Activated naive CD4-positive, alpha-beta T cell treated with anti-CD3 and anti-CD28 coated beads, Interleukin-2, amount 10 ng/mL, durations not matched to agents 7 days and 5 days (primary cell): ENCODE data around the gene PLEKHG2.

ENCODE experiments used
- CTCF ChIA-PET: fragments of 350-600 bp; sonication (Branson Sonifier 250); formaldehyde crosslinking; loops from one replicate; lab custom pipeline; 2021; ENCODE audit warnings: antibody characterized with exemption; lab: Charles Lee
- DNase-seq: peaks from one replicate; pipeline ENCODE4 v3.0.0-alpha.2; 2020
- H3K27ac Mint-ChIP-seq: one replicate; pipeline ENCODE4 v1.8.0; 2021; ENCODE audit warnings: mild to moderate bottlenecking, moderate library complexity, mixed read lengths
- H3K27me3 Mint-ChIP-seq: one replicate; pipeline ENCODE4 v1.8.0; 2021; ENCODE audit warnings: mild to moderate bottlenecking, mixed read lengths
- H3K36me3 Mint-ChIP-seq: one replicate; pipeline ENCODE4 v1.8.0; 2021; ENCODE audit warnings: mixed read lengths
- H3K4me1 Mint-ChIP-seq: one replicate; pipeline ENCODE4 v1.8.0; 2021; ENCODE audit warnings: mixed read lengths
- H3K4me3 Mint-ChIP-seq: one replicate; pipeline ENCODE4 v1.8.0; 2021; ENCODE audit warnings: mild to moderate bottlenecking, moderate library complexity, mixed read lengths
- H3K9me3 Mint-ChIP-seq: one replicate; pipeline ENCODE4 v1.8.0; 2021; ENCODE audit warnings: mixed read lengths

The PLEKHG2 gene

DNA sequence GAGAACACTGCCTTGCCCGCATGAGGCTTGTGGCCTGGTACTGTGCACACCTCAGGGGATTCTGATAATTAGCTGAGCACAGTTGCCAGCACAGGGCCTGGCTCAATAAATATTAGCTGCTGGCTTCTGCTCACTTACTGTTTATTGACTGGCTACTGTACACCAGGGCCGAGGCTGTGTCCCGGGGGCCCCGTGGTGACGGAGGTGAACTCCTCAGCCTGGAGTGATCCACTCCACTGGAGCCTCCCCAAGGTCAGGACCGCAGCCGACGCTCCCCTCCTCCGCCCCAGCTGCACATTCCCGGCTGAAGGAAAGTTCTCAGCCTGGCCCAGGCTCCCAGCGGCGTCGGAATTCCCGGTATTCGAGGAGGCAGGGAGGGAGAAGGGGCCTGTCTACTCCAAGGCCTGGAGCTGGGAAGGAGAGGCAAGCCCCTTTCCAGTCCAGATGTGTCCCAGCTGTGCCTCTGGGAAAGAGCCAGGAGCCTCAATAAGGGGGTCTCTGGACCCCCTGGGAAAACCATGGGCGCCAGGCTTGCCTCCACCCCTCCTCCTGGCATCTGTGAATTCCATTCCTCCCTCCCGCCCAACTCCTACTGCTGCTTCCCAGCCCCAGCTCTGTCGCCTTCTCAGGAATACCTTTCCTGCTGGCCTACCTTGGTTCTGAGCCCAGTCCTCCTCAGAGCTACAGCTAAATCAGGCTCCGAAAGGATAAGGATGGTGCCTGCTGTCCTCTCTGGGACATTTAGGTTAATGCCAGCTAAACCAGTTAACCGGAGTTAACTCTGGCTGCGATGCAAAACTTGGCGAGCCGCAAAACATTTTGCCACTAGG lies 16.0 kb downstream of the PLEKHG2 start:
- peaks cover 21% of the 10 kb centered on the region for H3K36me3 Mint-ChIP-seq
- H3K27me3 Mint-ChIP-seq: no peaks in the 10 kb centered on the region
- no peaks in the 10 kb centered on the region for H3K9me3 Mint-ChIP-seq
- H3K4me1 Mint-ChIP-seq: peaks cover 22% of the 10 kb centered on the region
- no peak for DNase-seq
- H3K27ac Mint-ChIP-seq: no peak overlapping the region
- no peak overlapping the region for H3K4me3 Mint-ChIP-seq
- CTCF ChIA-PET: interaction anchor here (1.2 kb wide), 1 partner anchor 30 kb away, joined by 6 read pairs; no protein-coding TSS in a partner anchor

DNA sequence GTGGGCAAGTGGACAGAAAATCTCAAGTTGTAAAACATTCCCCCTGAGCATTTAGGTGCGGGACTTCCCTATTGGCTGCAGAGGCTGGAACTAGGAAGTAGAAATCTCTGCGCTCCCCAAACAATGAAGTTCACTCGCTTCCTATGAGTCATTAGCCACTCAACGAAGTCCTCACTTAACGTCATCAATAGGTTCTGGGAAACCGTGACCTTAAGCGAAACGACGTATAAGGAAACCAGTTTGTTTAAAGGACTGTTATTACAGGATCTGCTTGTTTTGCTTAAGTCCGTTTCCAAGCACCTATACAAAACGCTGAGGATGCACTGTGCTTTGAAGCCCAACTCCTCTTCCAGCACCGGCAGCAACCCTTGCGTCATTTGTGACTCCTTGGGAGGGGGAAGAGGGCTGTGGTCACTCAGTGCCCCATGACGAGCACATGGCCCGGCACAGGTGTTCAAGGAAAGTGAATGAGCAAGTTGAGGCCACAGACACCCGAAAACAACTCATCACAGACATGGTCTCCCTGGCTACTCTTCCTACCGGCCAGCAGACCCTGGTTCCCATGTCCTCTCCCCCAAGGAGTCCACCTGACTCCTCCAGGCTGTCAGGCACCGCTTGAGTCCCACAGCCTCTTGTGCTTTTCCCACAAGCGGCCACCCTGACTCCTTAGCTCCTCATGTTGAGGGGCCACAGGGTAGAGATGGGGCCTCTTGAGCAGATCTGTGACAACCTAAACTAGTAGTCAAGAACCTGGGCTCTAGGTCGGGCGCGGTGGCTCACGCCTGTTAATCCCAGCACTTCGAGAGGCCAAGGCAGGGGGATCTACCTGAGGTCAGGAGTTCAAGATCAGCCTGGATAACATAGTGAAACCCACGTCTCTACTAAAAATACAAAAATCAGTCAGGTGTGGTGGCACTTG lies 18.5 kb downstream of the PLEKHG2 start:
- Mint-ChIP-seq H3K4me3 (no peak overlapping the region), H3K9me3 (no peaks in the 10 kb centered on the region), H3K36me3 (peaks cover 35% of the 10 kb centered on the region), H3K4me1 (peaks cover 44% of the 10 kb centered on the region), H3K27ac (peak overlapping the region; percentile 86), H3K27me3 (peaks cover 3% of the 10 kb centered on the region)
- CTCF ChIA-PET: interaction anchor here (2.0 kb wide), 1 partner anchor 17 kb away, joined by 4 read pairs; no protein-coding TSS in a partner anchor
- peak; percentile 49 for DNase-seq

DNA sequence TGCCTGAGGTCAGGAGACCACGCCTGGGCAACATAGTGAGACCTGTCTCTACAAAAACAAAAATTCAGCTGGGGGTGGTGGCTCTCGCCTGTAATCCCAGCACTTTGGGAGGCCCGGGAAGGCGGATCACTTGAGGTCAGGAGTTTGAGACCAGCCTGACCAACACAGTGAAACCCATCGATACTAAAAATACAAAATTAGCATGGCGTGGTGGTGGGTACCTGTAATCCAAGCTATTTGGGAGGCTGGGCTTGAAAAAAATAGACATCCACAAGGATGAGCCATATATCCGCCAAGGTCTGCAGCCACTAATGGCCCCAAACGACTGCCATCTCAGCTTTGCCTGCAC lies 20.2 kb downstream of the PLEKHG2 start:
- Mint-ChIP-seq H3K9me3 (no peaks in the 10 kb centered on the region), H3K36me3 (peaks cover 37% of the 10 kb centered on the region), H3K27me3 (peaks cover 17% of the 10 kb centered on the region), H3K4me3 (no peak overlapping the region), H3K4me1 (peaks cover 57% of the 10 kb centered on the region), H3K27ac (peak overlapping the region; percentile 49)
- DNase-seq: no peak
- CTCF ChIA-PET: interaction anchor here (1.0 to 2.0 kb wide), 2 partner anchors 19 to 35 kb away, joined by 3 to 4 read pairs; no protein-coding TSS in a partner anchor

DNA sequence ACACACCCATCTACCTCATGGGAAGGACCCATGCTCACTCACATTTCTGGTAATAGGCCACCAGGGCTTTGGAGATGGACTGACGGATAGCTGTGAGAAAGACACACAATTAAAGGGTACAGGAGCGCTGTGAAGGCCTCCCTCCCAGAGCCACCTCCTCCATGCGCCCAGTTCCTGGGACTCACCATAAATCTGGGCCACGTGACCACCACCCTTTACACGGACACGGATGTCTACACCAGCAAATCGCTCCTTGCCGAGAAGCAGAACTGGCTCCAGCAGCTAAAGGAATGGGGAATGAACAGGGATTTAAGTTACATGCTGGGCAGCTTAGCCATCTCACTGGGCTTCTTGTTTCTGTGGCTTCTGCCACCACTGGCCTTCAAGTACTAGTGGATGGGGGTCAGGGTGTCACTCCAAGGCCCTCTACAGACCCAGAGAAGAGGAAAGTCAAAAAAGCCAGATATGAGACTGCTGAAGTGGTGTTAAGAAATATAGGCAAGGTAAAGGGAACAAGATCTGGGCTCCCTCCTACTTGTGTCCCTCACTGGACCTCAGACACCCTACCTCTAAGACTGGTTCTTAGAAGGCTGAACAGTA lies 21.1 kb downstream of the PLEKHG2 start:
- Mint-ChIP-seq H3K36me3 (peaks cover 37% of the 10 kb centered on the region), H3K9me3 (no peaks in the 10 kb centered on the region), H3K27ac (no peak overlapping the region), H3K4me3 (peak overlapping the region; percentile 18), H3K27me3 (peaks cover 18% of the 10 kb centered on the region), H3K4me1 (peaks cover 57% of the 10 kb centered on the region)
- no peak for DNase-seq
- CTCF ChIA-PET: no interaction called here

DNA sequence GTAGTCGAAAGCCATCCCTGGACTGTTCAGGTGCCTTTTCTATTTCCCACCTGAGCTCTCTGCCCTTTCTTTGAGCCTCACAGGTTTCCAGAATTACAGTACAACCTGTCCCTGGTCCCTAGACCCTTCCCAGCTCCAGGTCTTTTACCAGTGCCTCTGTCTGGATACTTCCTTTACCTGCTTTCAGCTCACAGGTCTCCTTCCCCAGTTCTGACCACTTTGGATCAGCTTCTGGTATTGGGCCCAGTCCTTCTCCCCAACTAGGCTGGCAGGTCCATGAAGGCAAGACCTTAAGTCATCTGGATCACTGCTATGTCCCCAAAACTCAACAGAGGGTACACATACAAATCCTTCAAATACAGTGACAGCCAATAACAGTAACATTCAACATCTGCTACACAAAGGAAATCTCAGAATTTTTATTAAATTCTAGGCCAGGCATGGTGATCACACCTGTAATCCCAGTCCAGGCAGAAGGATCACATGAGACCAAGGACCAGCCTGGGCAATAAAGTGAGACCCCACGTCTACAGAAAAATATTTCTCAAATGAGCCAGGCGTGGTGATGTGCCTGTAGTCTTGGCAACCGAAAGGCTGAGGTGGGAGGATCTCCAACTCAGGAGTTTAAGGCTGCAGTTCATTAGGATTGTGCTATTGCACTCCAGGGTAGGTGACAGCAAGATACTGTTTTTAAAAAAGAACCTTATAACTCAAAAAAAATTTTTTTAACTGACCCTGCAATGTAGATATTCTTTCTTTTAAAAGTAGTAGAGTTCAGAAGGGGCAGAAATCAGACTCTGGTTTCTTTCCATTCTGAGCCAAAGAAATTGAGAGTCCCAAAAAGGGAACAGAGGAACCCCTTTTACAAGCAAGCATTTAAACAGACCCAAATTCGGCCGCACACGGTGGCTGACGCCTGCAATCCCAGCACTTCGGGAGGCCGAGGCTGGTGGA lies 21.9 kb downstream of the PLEKHG2 start:
- Mint-ChIP-seq H3K27me3 (peaks cover 18% of the 10 kb centered on the region), H3K4me3 (peak overlapping the region; percentile 100), H3K4me1 (peaks cover 57% of the 10 kb centered on the region), H3K36me3 (peaks cover 37% of the 10 kb centered on the region), H3K27ac (peak overlapping the region; percentile 99), H3K9me3 (no peaks in the 10 kb centered on the region)
- DNase-seq: no peak
- CTCF ChIA-PET: interaction anchor here (0.8 to 1.8 kb wide), 4 partner anchors 10 to 75 kb away, joined by 3 to 8 read pairs (median 4); partner anchors contain the start of gene PLEKHG2

DNA sequence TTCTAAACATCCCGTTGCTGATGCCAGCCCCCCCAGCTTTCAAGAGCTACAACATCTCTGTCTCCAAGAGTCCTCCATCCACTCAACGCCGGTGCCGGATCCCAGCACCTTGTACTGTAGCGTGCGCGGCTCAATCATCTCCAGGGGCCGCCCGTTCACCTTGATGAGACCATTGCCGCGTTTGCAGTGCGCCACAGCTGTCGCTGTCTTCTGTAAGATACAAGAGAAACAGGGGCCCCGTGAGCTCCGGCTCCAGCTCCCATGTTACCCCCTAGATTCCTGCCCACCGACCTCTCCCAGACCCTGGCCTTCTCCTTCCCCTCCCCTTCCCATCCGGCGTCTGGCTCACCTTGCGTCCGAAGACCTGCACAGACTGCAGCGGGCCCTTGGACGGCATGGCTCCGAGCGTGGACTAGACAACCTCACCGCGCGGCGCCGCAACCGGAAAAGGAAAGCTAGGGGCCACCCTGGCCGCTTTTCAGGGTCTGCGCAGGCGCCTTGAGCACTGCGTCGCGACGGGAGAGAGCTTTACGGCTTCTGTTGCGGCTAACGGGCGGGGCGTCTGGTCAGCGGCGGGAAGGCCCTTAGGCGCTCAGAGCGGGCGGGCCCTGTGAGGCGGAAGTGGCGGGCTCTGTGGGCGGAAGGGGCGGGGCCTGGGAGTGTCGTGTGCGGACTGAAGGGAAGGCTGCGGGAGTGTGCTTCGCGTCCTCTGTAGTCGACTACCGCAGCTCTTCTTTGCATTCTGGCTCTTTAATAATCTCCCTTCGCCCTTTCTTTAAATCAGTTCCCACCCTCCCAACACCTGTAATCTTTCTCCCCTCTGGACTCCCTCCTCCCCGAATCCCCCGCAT lies 23.3 kb downstream of the PLEKHG2 start, which contains the start of gene RPS16:
TSS of gene RPS16 (minus strand) at position 451 of the 851 bp plus-strand sequence. CDS start at position 397, 54 bp downstream.
- Mint-ChIP-seq H3K36me3 (peaks cover 36% of the 10 kb centered on the region), H3K4me1 (peaks cover 61% of the 10 kb centered on the region), H3K9me3 (no peaks in the 10 kb centered on the region), H3K27me3 (peaks cover 18% of the 10 kb centered on the region), H3K4me3 (peak within 1 kb of the TSS; percentile 100), H3K27ac (peak within 1 kb of the TSS; percentile 99)
- peak; percentile 99 for DNase-seq
- CTCF ChIA-PET: interaction anchor here (0.8 to 1.8 kb wide), 10 partner anchors 12 to 97 kb away, joined by 3 to 8 read pairs (median 3); partner anchors contain the start of genes EID2B and PLEKHG2

DNA sequence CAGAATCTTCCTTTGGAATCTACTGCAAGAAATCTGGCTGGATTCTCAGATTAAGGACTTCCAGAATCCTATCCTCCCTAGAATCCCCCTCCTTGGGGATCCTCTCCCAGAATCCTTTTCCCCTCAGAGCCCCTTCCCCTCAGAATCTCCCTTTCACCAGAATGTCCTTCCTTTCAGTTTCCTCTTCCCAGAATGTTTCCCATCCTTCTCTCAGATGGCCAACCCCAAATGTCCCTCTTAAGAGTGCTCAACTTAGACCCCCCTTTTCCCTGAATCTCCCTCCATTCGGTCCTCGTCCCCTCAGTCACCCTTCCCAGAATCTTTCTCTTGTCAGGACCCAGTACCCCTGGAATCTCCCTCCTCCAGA lies 23.9 kb downstream of the PLEKHG2 start:
- H3K9me3 Mint-ChIP-seq: no peaks in the 10 kb centered on the region
- CTCF ChIA-PET: interaction anchor here (0.9 to 1.8 kb wide), 6 partner anchors 12 to 96 kb away, joined by 3 to 8 read pairs (median 4); partner anchors contain the start of genes EID2B and PLEKHG2
- H3K4me3 Mint-ChIP-seq: peak overlapping the region; percentile 100
- peaks cover 57% of the 10 kb centered on the region for H3K4me1 Mint-ChIP-seq
- peaks cover 18% of the 10 kb centered on the region for H3K27me3 Mint-ChIP-seq
- peaks cover 34% of the 10 kb centered on the region for H3K36me3 Mint-ChIP-seq
- DNase-seq: no peak
- peak overlapping the region; percentile 99 for H3K27ac Mint-ChIP-seq

DNA sequence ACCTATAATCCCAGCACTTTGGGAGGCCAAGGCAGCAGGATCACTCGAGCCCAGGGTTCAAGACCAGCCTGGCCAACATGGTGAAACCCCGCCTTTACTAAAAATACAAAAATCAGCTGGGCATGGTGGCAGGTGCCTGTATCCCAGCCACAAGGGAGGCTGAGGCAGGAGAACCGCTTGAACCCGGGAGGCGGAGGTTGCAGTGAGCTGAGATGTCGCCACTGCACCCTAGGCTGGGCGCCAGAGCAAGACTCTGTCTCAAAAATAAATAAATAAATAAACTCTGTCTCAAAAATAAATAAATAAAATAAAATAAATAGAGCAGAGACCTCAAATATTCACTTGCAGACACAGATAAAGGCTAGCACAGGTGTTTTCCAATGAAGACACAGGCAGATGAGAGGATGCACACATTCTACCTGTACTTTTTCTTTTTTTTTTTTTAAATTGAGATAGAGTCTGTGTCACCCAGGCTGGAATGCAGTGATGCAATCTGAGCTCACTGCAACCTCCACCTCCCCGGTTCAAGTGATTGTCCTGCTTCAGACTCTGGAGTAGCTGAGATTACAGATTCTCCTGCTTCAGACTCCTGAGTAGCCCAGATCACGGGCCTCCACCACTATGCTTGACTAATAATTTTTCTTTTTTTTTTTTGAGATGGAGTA lies 25.9 kb downstream of the PLEKHG2 start:
- H3K4me3 Mint-ChIP-seq: no peak overlapping the region
- DNase-seq: no peak
- H3K36me3 Mint-ChIP-seq: peaks cover 24% of the 10 kb centered on the region
- no peak overlapping the region for H3K27ac Mint-ChIP-seq
- peaks cover 46% of the 10 kb centered on the region for H3K4me1 Mint-ChIP-seq
- H3K27me3 Mint-ChIP-seq: peaks cover 18% of the 10 kb centered on the region
- CTCF ChIA-PET: interaction anchor here (0.7 to 4.3 kb wide), 2 partner anchors 95 to 110 kb away, joined by 6 to 53 read pairs; partner anchors contain the start of gene EID2B
- H3K9me3 Mint-ChIP-seq: no peaks in the 10 kb centered on the region

DNA sequence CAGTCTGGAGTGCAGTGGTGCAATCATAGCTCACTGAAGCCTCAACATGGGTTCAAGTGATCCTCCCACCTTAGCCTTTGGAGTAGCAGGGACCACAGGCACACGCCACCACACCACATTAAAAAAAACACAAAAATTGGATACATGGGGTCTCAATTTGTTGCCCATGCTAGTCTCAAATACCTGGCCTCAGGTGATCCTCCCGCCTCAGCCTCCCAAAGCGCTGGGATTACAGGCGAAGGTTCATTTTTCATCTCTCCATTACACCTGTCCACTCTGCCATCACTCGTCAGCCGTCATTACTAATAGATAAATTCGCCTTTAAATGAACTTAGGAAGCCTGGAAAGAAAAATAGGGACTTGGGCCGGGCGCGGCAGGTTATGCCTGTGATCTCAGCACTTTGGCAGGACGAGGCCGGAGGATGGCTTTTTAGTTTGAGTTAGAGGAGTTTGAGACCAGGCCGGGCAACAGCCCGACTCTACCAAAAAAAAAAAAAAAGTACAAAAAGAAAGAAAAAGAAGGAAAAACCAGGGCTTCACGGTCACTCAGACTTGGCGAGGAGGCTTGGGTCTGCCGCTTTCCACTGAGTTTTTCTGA lies 32.2 kb downstream of the PLEKHG2 start:
- Mint-ChIP-seq H3K27me3 (no peaks in the 10 kb centered on the region), H3K4me3 (peak overlapping the region; percentile 86), H3K9me3 (no peaks in the 10 kb centered on the region), H3K27ac (peak overlapping the region; percentile 93), H3K4me1 (peaks cover 54% of the 10 kb centered on the region), H3K36me3 (peaks cover 34% of the 10 kb centered on the region)
- no peak for DNase-seq
- CTCF ChIA-PET: no interaction called here

DNA sequence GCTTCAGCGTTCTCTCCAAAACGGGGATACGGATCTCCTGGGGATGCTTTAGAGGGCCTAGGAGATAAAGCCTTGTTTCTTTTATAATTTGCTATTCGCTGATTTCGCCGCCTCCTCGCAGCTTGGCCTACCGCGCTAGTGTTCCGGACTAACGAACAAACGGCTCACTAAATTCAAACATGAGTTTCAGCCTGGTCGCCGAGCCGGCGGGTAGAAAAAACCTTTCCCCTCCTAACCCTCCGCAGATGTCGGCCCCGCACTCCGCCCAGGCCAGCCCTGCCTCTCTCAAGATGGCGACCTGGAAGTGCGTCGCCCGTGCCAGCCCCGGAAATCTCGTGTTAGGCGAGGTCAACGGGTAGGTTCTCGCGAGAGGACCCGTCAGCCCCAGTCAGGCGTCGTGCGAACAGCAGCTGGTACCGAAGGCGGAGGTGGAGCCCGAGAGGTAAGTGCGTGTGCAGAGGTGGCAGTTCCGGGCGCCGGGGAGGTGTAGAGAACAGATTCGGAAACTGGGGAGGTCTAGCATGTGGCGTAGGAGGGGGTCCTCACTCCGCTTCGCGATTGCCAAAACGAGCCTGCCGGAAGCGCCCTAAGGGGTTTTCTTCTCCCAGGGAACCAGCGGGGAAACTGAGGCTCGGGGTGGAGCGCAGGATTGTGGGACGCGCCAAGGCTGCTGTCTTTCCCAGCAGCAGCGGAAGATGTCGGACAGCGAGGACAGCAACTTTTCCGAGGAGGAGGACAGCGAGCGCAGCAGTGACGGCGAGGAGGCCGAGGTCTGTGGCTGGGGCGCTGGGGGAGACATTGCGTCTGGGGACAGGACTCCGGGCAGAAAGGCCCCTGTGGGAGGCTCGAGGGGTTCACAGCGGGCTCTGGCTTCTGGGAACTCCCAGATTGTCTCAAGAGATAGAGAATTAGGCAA lies 33.0 kb downstream of the PLEKHG2 start, which contains the start of gene SUPT5H:
TSS of gene SUPT5H (plus strand) at position 387 of the 916 bp plus-strand sequence. CDS start at position 696, 309 bp downstream.
- H3K4me1 Mint-ChIP-seq: peaks cover 54% of the 10 kb centered on the region
- no peaks in the 10 kb centered on the region for H3K27me3 Mint-ChIP-seq
- H3K9me3 Mint-ChIP-seq: no peaks in the 10 kb centered on the region
- peak within 1 kb of the TSS; percentile 86 for H3K4me3 Mint-ChIP-seq
- peaks cover 34% of the 10 kb centered on the region for H3K36me3 Mint-ChIP-seq
- peak within 1 kb of the TSS; percentile 93 for H3K27ac Mint-ChIP-seq
- CTCF ChIA-PET: interaction anchor here (0.6 to 1.3 kb wide), 2 partner anchors 88 to 635 kb away, joined by 3 to 5 read pairs; partner anchors contain the start of gene EID2B
- peak; percentile 99 for DNase-seq
